ENCODE data around the gene SPN.

- TF ChIP-seq, protein P1, sequence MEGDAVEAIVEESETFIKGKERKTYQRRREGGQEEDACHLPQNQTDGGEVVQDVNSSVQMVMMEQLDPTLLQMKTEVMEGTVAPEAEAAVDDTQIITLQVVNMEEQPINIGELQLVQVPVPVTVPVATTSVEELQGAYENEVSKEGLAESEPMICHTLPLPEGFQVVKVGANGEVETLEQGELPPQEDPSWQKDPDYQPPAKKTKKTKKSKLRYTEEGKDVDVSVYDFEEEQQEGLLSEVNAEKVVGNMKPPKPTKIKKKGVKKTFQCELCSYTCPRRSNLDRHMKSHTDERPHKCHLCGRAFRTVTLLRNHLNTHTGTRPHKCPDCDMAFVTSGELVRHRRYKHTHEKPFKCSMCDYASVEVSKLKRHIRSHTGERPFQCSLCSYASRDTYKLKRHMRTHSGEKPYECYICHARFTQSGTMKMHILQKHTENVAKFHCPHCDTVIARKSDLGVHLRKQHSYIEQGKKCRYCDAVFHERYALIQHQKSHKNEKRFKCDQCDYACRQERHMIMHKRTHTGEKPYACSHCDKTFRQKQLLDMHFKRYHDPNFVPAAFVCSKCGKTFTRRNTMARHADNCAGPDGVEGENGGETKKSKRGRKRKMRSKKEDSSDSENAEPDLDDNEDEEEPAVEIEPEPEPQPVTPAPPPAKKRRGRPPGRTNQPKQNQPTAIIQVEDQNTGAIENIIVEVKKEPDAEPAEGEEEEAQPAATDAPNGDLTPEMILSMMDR (IDR thresholded peaks at IDR 0.05) = no peak
- TF ChIP-seq POLR2A (IDR thresholded peaks at IDR 0.05) (no peak), EP300 (IDR thresholded peaks at IDR 0.05) (no peak)
These were observed 35.7 kb downstream of the SPN start for GRCh38 chr16:29698484-29699323.

All from ovary (tissue), 3 donors.